Germinal center (tissue), 1 donor: Measurements from ENCODE around the gene GMPPA.

Experiments used
- DNase-seq: peaks from one replicate; pipeline ENCODE4 v3.0.0; 2012; ENCODE audit warnings: mixed read lengths, low spot score

GMPPA gene

GRCh38 chr2:219540784-219541504, 42.3 kb downstream of the GMPPA start:
- no peak for DNase-seq

- peak; percentile 89 for DNase-seq
These were observed 43.0 kb downstream of the GMPPA start for GRCh38 chr2:219541611-219542180.

- peak; percentile 37 for DNase-seq
These were observed 44.4 kb downstream of the GMPPA start for GRCh38 chr2:219542931-219543595.

GRCh38 chr2:219543596-219544358, 45.1 kb downstream of the GMPPA start, which contains the start of the genes CHPF and TMEM198:
Gene CHPF (minus strand): TSS chr2:219543809. CDS start chr2:219543538, 271 bp downstream.
Gene TMEM198 (plus strand): TSS chr2:219544028. CDS start chr2:219544728, 700 bp downstream.
- DNase-seq = peak; percentile 96

GRCh38 chr2:219544567-219544966, 45.9 kb downstream of the GMPPA start:
- no peak for DNase-seq

DNA sequence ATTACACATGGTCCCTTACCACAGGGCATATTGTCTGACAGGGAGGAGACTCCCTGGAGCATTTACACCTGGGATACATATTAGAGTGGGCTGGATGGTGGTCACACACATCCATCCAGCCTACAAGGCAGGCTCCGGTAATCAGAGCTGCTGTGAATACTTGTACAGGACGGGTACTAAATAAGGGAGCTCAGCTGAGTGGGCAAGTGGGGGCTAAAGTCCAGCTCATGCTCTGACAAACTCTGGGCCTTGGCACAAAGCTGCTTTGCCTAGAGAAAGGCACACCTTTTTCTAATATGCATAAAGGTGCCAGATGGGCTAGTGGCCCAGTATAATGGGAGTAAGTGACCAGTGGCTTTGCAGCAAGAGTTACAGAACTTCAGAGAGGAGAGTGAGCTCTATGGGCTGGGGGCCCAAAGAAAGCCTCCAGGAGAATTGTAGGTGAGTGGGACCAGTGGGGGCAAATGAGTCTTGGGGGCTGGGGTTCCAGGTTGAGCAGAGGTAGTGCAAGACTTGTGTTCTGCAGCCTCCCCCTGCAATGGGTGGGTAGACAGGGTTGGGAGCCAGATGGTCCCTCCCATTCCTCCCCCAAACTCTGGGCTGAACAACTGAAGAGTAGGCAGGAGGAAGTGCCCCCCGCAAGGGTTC, 46.7 kb downstream of the GMPPA start:
- DNase-seq = no peak

DNA sequence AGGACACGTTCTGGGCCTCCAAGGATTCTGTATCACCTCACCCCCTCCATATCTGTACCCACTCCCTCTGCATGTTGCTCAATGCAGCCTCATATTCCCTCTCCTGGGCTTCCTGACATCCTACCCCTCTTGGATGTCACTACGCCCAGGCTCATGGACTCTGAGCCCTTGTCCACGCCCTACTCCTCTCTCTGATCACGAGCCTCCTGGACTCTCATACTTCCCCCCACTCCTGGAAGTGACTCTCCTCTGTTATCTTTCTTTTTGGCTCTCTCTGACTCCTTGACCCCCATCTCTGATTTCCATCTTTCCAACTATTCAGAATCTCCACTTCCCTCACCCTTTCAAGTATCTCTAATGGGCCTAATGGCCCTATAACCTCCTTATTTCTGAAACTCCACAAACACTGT, 47.3 kb downstream of the GMPPA start:
- DNase-seq = no peak

DNA sequence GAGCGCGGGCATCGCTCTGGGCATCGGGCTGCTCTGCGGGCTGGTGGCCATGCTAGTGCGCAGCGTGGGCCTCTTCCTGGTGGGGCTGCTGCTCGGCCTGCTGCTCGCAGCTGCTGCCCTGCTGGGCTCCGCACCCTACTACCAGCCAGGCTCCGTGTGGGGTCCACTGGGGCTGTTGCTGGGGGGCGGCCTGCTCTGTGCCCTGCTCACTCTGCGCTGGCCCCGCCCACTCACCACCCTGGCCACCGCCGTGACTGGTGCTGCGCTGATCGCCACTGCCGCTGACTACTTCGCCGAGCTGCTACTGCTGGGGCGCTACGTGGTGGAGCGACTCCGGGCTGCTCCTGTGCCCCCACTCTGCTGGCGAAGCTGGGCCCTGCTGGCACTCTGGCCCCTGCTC, 48.9 kb downstream of the GMPPA start:
- no peak for DNase-seq

DNA sequence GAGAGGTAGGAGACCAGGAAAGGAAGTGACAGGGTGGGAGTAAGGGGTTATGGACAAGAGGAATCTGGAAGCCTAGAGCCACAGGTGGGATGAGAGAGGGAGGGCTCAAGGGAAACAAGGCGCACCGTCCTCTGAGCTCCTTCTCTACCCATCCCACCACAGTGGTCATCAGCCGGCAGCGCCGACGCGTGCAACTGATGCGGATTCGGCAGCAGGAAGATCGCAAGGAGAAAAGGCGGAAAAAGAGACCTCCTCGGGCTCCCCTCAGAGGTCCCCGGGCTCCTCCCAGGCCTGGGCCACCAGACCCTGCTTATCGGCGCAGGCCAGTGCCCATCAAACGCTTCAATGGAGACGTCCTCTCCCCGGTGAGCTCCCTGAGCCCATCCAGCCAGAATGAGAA, 50.3 kb downstream of the GMPPA start:
- no peak for DNase-seq

- no peak for DNase-seq
These were observed 50.9 kb downstream of the GMPPA start for GRCh38 chr2:219549619-219550018.

DNA sequence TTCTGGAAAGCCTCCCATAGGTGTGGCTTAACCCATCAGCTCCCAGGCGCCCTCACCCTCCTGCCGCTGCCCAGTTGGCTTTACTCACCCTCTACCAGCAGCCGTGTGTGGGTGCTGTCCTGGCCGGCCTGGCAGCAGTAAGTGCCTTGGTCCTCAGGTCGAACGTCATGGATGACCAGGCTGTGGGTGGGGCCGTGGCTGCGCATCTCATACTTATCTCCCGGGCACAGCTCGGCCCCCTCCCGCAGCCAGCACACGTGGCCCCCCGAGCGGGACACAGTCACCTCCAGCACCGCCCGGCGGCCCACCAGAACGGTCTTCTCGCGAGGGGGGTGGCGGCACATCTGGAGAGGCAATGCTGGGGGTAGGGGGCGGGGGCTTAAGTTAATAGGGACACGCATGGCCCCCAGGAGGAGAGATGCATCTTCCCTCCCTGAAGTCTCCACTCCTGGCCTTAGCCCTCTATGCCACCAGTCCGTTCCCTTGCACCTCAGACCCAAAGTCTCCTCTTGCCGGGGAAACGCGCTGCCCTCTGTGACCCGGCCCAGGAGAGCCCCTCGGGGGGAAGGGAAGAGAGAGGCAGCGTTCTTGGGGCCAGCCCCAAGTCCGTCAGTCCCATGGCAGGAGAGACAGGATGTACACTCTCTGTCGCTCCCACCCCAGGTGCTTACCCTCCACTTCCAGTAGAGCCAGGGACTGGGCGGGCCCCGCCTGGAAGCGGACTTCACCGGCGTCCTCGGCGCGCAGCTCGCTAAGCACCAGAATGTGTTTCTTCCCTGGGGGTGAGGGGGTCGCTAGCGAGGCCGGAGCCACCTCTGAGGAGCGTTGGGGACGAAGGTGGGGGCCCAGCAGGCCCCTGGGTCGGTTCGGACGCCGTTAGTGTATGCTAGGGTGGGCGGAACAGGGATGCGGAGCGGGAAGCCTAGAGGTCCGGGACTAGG, 53.0 kb downstream of the GMPPA start:
- peak; percentile 22 for DNase-seq

DNA sequence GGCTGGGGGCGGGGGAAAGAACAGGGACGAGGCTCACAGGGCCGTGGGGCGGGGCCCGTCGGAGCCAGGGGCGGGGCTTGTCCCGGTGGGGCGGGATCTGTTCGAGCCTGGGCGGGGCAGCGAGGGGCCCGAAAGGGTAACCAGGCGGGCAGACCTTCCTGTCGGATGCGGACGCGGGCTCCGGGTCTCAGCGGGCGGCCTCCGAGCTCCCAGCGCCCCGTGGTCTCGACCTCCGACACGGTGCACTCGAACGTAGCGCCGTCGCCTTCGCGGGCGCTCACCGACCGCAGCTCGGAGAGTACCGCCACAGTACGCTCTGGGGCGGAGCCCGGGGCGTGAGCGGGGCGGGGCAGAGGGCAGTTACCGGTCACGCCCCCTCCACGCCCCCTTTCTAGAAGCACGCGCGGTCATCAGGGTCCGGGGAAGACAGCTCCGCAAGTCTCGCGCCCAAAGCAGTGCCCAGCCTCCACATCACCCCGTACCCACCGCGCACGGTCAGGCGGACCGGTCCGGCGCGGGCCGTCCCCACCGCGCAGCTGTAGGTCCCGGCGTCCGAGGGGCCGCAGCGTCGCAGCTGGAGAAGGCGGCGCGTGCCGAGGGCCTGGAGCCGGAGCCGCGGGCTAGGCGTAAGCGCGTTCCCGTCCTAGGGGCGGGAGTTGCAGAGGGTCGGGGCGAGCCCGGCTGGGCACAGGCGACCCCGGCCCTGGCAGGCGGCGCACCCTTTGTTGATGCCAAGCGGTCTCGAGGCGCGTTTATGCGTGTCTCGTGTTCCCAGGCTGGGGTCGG, 53.9 kb downstream of the GMPPA start:
- peak; percentile 87 for DNase-seq

- DNase-seq = no peak
These were observed 54.4 kb downstream of the GMPPA start for GRCh38 chr2:219553168-219553417.

DNA sequence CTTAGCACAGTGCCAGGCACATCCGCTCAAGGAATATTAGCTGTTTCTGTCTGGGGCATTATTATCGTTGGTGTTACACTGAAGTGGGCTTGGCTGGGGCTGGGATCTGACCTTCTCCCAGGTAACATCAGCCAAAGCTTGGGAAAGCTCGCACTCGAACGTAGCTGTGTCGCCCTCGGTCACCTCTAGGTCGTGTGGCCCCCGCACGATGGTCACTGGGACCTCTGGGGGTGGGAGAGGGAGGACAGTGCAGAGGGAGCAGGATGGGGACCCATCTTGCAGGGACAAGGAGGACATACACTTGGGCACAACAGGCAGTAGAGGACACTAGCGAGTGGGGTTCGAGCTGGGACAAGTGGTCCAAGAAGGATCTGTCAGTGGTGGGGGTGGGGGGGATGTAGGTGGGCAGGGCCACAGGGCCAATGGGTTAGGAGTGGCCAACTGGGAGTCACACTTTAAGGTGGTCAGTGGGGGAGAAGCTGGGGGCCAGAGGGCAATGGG, 54.8 kb downstream of the GMPPA start:
- DNase-seq = no peak

- DNase-seq = no peak
These were observed 55.7 kb downstream of the GMPPA start for GRCh38 chr2:219554350-219554749.

DNA sequence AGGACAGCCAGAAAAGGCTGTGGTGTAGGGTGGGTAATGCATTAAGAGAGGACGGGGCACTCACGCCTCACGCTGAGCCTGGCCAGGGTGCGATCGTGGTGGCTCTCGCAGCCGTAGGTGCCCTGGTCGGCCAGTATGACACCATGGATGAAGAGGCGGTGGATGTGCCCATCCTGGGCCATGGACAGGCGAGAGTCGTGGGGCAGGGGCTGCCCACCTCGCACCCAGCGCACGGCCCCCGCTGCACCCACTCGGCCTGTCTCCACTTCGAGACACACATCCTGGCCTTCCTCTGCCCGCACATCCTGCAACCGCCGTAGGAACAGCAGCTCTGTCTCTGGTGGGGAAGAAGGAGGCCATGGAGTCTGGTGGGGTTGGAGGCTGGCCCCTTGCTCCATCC, 57.3 kb downstream of the GMPPA start:
- DNase-seq = no peak

DNA sequence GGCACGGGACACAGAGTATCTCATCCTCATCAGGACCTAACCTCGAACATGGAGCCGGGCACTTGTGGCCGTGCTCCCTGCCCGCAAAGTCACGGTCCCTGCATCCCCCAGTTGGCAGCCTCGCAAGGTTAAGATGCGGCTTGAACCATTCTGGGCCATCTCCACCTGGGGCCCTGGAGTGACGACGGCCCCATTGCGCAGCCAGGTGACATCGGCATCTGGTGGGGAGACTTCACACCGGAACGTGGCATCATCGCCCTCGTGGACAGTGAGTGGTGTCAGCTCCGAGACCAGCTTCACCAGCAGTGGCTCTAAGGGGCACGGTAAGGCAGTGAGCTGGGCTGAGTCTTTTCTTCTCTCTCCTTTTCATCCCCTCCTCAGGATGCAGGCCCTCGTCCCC, 57.7 kb downstream of the GMPPA start:
- no peak for DNase-seq
